KMS-11 (cell line): ENCODE data around the gene NR2F1-AS1.

Experiments used
- H2AFZ ChIP-seq: fragments of 200-600 bp; sonication (generic); 2 replicates; pipeline ENCODE4 v1.6.1; 2016; ENCODE audit warnings: antibody characterized with exemption, mixed run types, low read depth
- H3K27ac ChIP-seq: fragments of 200-600 bp; sonication (generic); 2 replicates; pipeline ENCODE4 v1.6.1; 2016; ENCODE audit warnings: mild to moderate bottlenecking, mixed run types
- H3K27me3 ChIP-seq: fragments of 200-600 bp; sonication (generic); 2 replicates; pipeline ENCODE4 v1.6.1; 2017; ENCODE audit warnings: mild to moderate bottlenecking, low read depth, mixed run types, moderate library complexity; ENCODE audit not compliant: insufficient read depth
- H3K36me3 ChIP-seq: fragments of 200-600 bp; sonication (generic); 2 replicates; pipeline ENCODE4 v1.6.1; 2017; ENCODE audit warnings: mild to moderate bottlenecking, mixed run types; ENCODE audit not compliant: insufficient read depth
- H3K4me1 ChIP-seq: fragments of 200-600 bp; sonication (generic); 2 replicates; pipeline ENCODE4 v1.6.1; 2016; ENCODE audit warnings: mild to moderate bottlenecking, low read depth, mixed run types; ENCODE audit not compliant: poor library complexity, severe bottlenecking
- H3K4me2 ChIP-seq: fragments of 200-600 bp; sonication (generic); 2 replicates; pipeline ENCODE4 v1.7.0; 2016; ENCODE audit warnings: mild to moderate bottlenecking, mixed run types
- H3K4me3 ChIP-seq: fragments of 200-600 bp; sonication (generic); IDR thresholded peaks from 2 replicates; pipeline ENCODE4 v1.6.1; 2017; ENCODE audit warnings: low read depth, low read length, mixed read lengths; ENCODE audit not compliant: insufficient read depth
- H3K79me2 ChIP-seq: fragments of 200-600 bp; sonication (generic); 2 replicates; pipeline ENCODE4 v1.6.1; 2016; ENCODE audit warnings: low read depth, mixed run types; ENCODE audit not compliant: insufficient read depth
- H3K9ac ChIP-seq: fragments of 200-600 bp; sonication (generic); 2 replicates; pipeline ENCODE4 v1.6.1; 2016; ENCODE audit warnings: mild to moderate bottlenecking, mixed run types
- H4K20me1 ChIP-seq: fragments of 200-600 bp; sonication (generic); 2 replicates; pipeline ENCODE4 v1.6.1; 2016; ENCODE audit warnings: mild to moderate bottlenecking, mixed run types; ENCODE audit not compliant: insufficient read depth
- TF ChIP-seq, protein P1 (sequence below): fragments of 200-600 bp; sonication (generic); conservative IDR thresholded peaks from 2 replicates; pipeline ENCODE4 v1.6.1; 2017; ENCODE audit warnings: low read depth, mild to moderate bottlenecking, antibody characterized with exemption, low read length, moderate library complexity, mixed read lengths

Gene NR2F1-AS1

DNA sequence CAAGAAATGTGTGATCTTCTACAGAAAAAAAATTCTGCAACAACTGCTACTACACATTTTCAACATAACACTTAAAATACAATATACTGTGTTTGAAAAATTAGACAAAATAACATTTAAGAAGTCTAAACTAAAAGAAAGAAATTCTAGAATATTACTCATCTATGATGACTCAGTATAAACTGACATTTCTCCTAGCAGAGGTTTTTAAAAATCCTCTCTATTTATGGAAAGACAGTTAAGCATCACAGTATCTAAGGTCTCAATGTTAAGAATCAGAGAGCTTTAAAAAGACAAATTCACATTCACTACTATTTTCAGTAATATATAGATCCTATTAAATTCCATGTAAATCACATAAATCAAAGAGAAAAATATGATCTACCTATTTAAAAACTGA lies 61.3 kb downstream of the NR2F1-AS1 start:
- no peak overlapping the region for H3K27ac ChIP-seq
- H3K4me3 ChIP-seq: no peak overlapping the region
- H3K9ac ChIP-seq: no peak overlapping the region
- H3K27me3 ChIP-seq: no peaks in the 10 kb centered on the region
- H3K36me3 ChIP-seq: no peaks in the 10 kb centered on the region
- no peak overlapping the region for H2AFZ ChIP-seq
- H3K4me2 ChIP-seq: no peak overlapping the region
- no peaks in the 10 kb centered on the region for H3K4me1 ChIP-seq
- no peaks in the 10 kb centered on the region for H4K20me1 ChIP-seq
- H3K79me2 ChIP-seq: no peaks in the 10 kb centered on the region
- TF ChIP-seq, protein P1, sequence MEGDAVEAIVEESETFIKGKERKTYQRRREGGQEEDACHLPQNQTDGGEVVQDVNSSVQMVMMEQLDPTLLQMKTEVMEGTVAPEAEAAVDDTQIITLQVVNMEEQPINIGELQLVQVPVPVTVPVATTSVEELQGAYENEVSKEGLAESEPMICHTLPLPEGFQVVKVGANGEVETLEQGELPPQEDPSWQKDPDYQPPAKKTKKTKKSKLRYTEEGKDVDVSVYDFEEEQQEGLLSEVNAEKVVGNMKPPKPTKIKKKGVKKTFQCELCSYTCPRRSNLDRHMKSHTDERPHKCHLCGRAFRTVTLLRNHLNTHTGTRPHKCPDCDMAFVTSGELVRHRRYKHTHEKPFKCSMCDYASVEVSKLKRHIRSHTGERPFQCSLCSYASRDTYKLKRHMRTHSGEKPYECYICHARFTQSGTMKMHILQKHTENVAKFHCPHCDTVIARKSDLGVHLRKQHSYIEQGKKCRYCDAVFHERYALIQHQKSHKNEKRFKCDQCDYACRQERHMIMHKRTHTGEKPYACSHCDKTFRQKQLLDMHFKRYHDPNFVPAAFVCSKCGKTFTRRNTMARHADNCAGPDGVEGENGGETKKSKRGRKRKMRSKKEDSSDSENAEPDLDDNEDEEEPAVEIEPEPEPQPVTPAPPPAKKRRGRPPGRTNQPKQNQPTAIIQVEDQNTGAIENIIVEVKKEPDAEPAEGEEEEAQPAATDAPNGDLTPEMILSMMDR: no peak

DNA sequence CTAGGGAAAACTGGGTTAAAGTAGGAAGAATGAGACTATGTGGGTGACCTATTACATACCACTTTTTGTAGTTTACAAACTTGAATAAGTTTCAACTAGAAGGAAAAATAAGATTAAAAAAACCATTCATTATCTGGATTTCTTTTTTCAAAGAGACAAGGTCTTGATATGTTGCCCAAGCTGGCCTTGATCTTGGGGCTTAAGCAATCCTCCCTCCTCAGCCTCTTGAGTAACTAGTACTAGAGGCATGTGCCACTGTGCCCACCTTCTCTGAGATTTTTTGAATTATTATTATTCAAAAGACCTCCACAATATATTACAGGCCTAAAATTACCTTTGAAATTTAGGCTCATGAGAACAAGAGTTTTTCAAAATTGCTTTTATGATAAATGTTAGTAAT lies 63.2 kb downstream of the NR2F1-AS1 start:
- Histone ChIP-seq H3K36me3 (no peaks in the 10 kb centered on the region), H3K4me2 (no peak overlapping the region), H3K4me3 (no peak overlapping the region), H4K20me1 (no peaks in the 10 kb centered on the region), H3K27ac (no peak overlapping the region), H2AFZ (no peak overlapping the region), H3K27me3 (no peaks in the 10 kb centered on the region), H3K9ac (no peak overlapping the region), H3K79me2 (no peaks in the 10 kb centered on the region), H3K4me1 (no peaks in the 10 kb centered on the region)
- TF ChIP-seq, protein P1: no peak

DNA sequence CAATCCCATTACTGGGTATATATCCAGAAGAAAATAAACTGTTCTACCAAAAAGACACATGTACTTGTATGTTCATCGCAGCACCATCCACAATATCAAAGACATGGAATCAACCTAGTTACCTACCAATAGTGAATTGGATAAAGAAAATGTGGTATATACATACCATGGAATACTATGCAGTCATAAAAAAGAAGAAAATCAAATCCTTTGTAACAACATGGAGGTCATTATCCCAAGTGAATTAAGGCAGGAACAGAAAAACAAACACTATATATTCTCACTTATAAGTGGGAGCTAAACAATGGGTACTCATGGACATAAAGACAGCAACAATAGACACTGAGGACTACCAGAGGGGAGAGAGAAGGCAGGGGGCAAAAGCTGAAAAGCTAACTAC lies 67.7 kb downstream of the NR2F1-AS1 start:
- H3K36me3 ChIP-seq: no peaks in the 10 kb centered on the region
- no peak overlapping the region for H3K4me2 ChIP-seq
- no peaks in the 10 kb centered on the region for H3K79me2 ChIP-seq
- H3K4me3 ChIP-seq: no peak overlapping the region
- no peak overlapping the region for H3K9ac ChIP-seq
- H3K4me1 ChIP-seq: no peaks in the 10 kb centered on the region
- H3K27ac ChIP-seq: no peak overlapping the region
- no peaks in the 10 kb centered on the region for H3K27me3 ChIP-seq
- no peak overlapping the region for H2AFZ ChIP-seq
- TF ChIP-seq, protein P1: no peak
- H4K20me1 ChIP-seq: no peaks in the 10 kb centered on the region

DNA sequence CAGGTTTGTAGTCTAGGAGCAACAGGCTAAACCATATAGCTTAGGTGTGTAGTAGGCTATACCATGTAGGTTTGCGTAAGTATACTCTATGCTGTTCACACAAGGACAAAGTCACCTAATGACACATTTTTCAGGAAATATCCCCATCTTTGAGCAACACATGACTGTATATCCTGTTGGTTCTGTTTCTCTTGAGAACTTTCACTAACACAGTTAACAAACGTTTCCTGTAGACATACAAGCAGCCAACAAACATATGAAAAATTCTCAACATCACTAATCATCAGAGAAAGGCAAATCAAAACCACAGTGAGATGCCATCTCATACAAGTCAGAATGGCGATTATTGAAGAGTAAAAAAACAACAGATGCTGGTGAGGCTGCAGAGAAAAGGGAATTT lies 68.2 kb downstream of the NR2F1-AS1 start:
- TF ChIP-seq, protein P1: no peak
- H2AFZ ChIP-seq: no peak overlapping the region
- H3K4me2 ChIP-seq: no peak overlapping the region

More for the DNA sequence above, 68.2 kb downstream of the NR2F1-AS1 start:
- Histone ChIP-seq H3K4me1 (no peaks in the 10 kb centered on the region), H3K27ac (no peak overlapping the region), H3K27me3 (no peaks in the 10 kb centered on the region), H4K20me1 (no peaks in the 10 kb centered on the region), H3K9ac (no peak overlapping the region), H3K79me2 (no peaks in the 10 kb centered on the region), H3K36me3 (no peaks in the 10 kb centered on the region), H3K4me3 (no peak overlapping the region)
